RWPE2 (cell line): ENCODE results near the gene CCDC175.
A peak's percentile ranks its signal among the peaks of the same experiment; 100 is the strongest.

Source experiments
- ATAC-seq: fragments of 200-7000 bp; cut with Tn5 transposase; 3 replicates; pipeline ENCODE4 v1.9.1; 2021; ENCODE audit warnings: low read depth
- DNase-seq: peaks from one replicate; pipeline ENCODE4 v3.0.0-alpha.2; 2020; ENCODE audit warnings: low spot score
- H3K27ac ChIP-seq: fragments of 450-650 bp; 2 replicates; pipeline ENCODE4 v1.5.1; 2017; ENCODE audit warnings: mild to moderate bottlenecking; ENCODE audit not compliant: poor library complexity, severe bottlenecking
- H3K27me3 ChIP-seq: fragments of 250-450 bp; sonication (Bioruptor Pico); 2 replicates; pipeline ENCODE4 v1.5.1; 2021; ENCODE audit warnings: mild to moderate bottlenecking, moderate library complexity; ENCODE audit not compliant: insufficient read depth, poor library complexity, severe bottlenecking
- H3K36me3 ChIP-seq: fragments of 250-450 bp; sonication (Bioruptor Pico); 2 replicates; pipeline ENCODE4 v1.5.1; 2020; ENCODE audit warnings: low read depth, mild to moderate bottlenecking, moderate library complexity
- H3K4me1 ChIP-seq: fragments of 250-450 bp; sonication (Bioruptor Pico); 2 replicates; pipeline ENCODE4 v1.5.1; 2021; ENCODE audit warnings: mild to moderate bottlenecking, moderate library complexity; ENCODE audit not compliant: insufficient read depth, poor library complexity, severe bottlenecking
- H3K4me3 ChIP-seq: fragments of 250-450 bp; sonication (Bioruptor Pico); 2 replicates; pipeline ENCODE4 v1.5.1; 2021; ENCODE audit warnings: mild to moderate bottlenecking, moderate library complexity; ENCODE audit not compliant: severe bottlenecking
- H3K9me3 ChIP-seq: fragments of 250-450 bp; sonication (Bioruptor Pico); 2 replicates; pipeline ENCODE4 v1.5.1; 2021; ENCODE audit warnings: mild to moderate bottlenecking, moderate library complexity; ENCODE audit not compliant: severe bottlenecking
- CTCF ChIP-seq: fragments of 450-650 bp; IDR thresholded peaks from one replicate; pipeline ENCODE4 v1.5.1; 2017; ENCODE audit warnings: mild to moderate bottlenecking, moderate library complexity; ENCODE audit not compliant: poor library complexity, severe bottlenecking

The CCDC175 gene

GRCh38 chr14:59520224-59520623 lies 56.4 kb downstream of the CCDC175 start:
- DNase-seq = no peak
- no peaks in the 10 kb centered on the region for H3K36me3 ChIP-seq
- H3K4me1 ChIP-seq = no peaks in the 10 kb centered on the region
- no peaks in the 10 kb centered on the region for H3K9me3 ChIP-seq
- H3K27me3 ChIP-seq = peaks cover 3% of the 10 kb centered on the region
- no peak overlapping the region for H3K27ac ChIP-seq
- TF ChIP-seq CTCF = no peak
- H3K4me3 ChIP-seq = no peak overlapping the region
- ATAC-seq = no peak

- ATAC-seq (no peak; the same call in 2 of the 3 replicates), DNase-seq (no peak)
These were observed 64.6 kb downstream of the CCDC175 start for GRCh38 chr14:59511916-59512575.

GRCh38 chr14:59510966-59511365 lies 65.6 kb downstream of the CCDC175 start:
- Histone ChIP-seq H3K9me3 (peaks cover 2% of the 10 kb centered on the region), H3K4me1 (no peaks in the 10 kb centered on the region), H3K27ac (no peak overlapping the region), H3K36me3 (no peaks in the 10 kb centered on the region), H3K27me3 (no peaks in the 10 kb centered on the region), H3K4me3 (no peak overlapping the region)
- ATAC-seq (no peak), DNase-seq (no peak)
- no peak for TF ChIP-seq CTCF

More at GRCh38 chr14:59511916-59512575, 64.6 kb downstream of the CCDC175 start:
- Histone ChIP-seq H3K27me3 (no peaks in the 10 kb centered on the region), H3K9me3 (peaks cover 2% of the 10 kb centered on the region), H3K4me1 (no peaks in the 10 kb centered on the region), H3K4me3 (no peak overlapping the region), H3K36me3 (no peaks in the 10 kb centered on the region), H3K27ac (no peak overlapping the region)
- TF ChIP-seq CTCF = peak; percentile 44

- peaks cover 2% of the 10 kb centered on the region; the same call in 1 of the 2 replicates for H3K36me3 ChIP-seq
- no peak overlapping the region for H3K27ac ChIP-seq
- H3K9me3 ChIP-seq = peaks cover 2% of the 10 kb centered on the region
- TF ChIP-seq CTCF = no peak
- no peaks in the 10 kb centered on the region for H3K27me3 ChIP-seq
- no peak for DNase-seq
- ATAC-seq = no peak; the same call in 2 of the 3 replicates
- H3K4me3 ChIP-seq = no peak overlapping the region
- H3K4me1 ChIP-seq = no peaks in the 10 kb centered on the region
These were observed 66.6 kb downstream of the CCDC175 start for GRCh38 chr14:59510001-59510400.

GRCh38 chr14:59509101-59509500 lies 67.5 kb downstream of the CCDC175 start:
- no peak for TF ChIP-seq CTCF
- ATAC-seq (no peak), DNase-seq (no peak)
- peaks cover 2% of the 10 kb centered on the region for H3K9me3 ChIP-seq
- H3K4me1 ChIP-seq = no peaks in the 10 kb centered on the region
- peaks cover 11% of the 10 kb centered on the region for H3K36me3 ChIP-seq
- no peak overlapping the region for H3K4me3 ChIP-seq
- no peak overlapping the region for H3K27ac ChIP-seq
- H3K27me3 ChIP-seq = no peaks in the 10 kb centered on the region
